Parathyroid adenoma (tissue), 2 donors: ENCODE measurements around the gene STAC2.

Source experiments
- H2AFZ ChIP-seq: fragments of 300-600 bp; sonication (generic); one replicate; pipeline ENCODE4 v1.7.0; 2017; ENCODE audit warnings: antibody characterized with exemption, mild to moderate bottlenecking
- H3K27ac ChIP-seq: fragments of 300-600 bp; sonication (generic); one replicate; pipeline ENCODE4 v1.7.0; 2017
- H3K27me3 ChIP-seq: fragments of 300-600 bp; sonication (generic); one replicate; pipeline ENCODE4 v1.7.0; 2017; ENCODE audit warnings: low read length; ENCODE audit not compliant: control insufficient read depth, insufficient read depth
- H3K36me3 ChIP-seq: fragments of 300-600 bp; sonication (generic); one replicate; pipeline ENCODE4 v1.7.0; 2017; ENCODE audit warnings: low read length; ENCODE audit not compliant: control insufficient read depth, insufficient read depth
- H3K4me1 ChIP-seq: fragments of 300-600 bp; sonication (generic); one replicate; pipeline ENCODE4 v1.7.0; 2017; ENCODE audit warnings: control low read depth
- H3K4me2 ChIP-seq: fragments of 300-600 bp; sonication (generic); one replicate; pipeline ENCODE4 v1.7.0; 2017; ENCODE audit warnings: low read length
- H3K4me3 ChIP-seq: fragments of 300-600 bp; sonication (generic); one replicate; pipeline ENCODE4 v1.7.0; 2017; ENCODE audit warnings: low read depth, low read length
- H3K79me2 ChIP-seq: fragments of 300-600 bp; sonication (generic); one replicate; pipeline ENCODE4 v1.7.0; 2017; ENCODE audit warnings: control low read depth
- H3K9ac ChIP-seq: fragments of 300-600 bp; sonication (generic); one replicate; pipeline ENCODE4 v1.7.0; 2017; ENCODE audit warnings: mild to moderate bottlenecking
- H3K9me3 ChIP-seq: fragments of 300-600 bp; sonication (generic); one replicate; pipeline ENCODE4 v1.7.0; 2017; ENCODE audit warnings: low read length; ENCODE audit not compliant: control insufficient read depth
- TF ChIP-seq, protein P1 (sequence below): fragments of 300-600 bp; sonication (generic); IDR thresholded peaks from one replicate; pipeline ENCODE4 v1.7.0; 2017; ENCODE audit warnings: antibody characterized with exemption, mild to moderate bottlenecking
- donor health status: primary hyperparathyroidism.

Gene STAC2

DNA sequence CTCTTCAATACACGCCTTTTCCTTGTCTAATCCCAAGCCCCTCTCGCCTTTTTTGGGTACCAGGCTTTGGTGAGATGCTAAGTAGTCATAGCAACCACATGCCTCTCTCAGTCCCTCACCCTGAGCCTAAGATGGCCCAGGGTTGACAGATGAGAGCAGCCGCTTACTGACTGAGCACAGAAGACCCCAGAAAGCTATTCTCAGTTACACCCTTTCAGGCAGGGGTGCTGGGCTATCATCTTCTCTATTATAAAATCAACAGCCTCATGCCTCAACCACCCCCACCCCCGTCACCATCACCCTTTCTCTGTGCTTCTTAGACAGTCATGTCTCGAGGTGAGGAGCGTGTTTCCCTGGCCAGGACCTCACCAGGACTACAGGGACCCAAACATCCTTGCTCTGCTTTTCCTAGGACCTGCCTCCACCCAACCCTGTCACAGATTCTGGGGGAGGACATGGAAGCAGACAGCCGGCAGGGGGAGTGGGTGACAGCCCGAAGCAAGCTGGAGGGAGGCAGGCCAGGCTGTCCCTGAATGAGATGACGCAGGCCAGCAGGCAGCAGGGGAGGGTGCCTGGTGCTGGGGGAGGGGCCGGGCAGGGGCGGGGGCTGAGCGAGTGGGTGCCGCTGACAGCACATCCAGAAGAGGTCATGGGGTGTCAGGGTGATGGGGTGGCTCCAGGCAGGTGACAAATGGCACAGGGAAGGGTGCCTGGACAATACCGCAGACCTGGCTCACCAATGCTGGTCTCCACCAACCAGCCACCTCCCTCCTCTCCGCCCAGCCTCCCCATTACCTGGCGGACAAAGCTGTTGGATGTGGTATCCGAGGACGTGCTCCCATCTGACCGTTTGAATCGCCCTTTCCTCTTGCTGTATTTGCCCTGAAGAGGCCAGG, 31.4 kb downstream of the STAC2 start:
- Histone ChIP-seq H3K4me1 (peaks cover 6% of the 10 kb centered on the region), H3K4me2 (no peak overlapping the region), H3K4me3 (no peak overlapping the region), H3K27me3 (no peaks in the 10 kb centered on the region), H3K27ac (no peak overlapping the region), H3K9ac (no peak overlapping the region), H3K79me2 (no peaks in the 10 kb centered on the region), H3K9me3 (no peaks in the 10 kb centered on the region), H2AFZ (no peak overlapping the region), H3K36me3 (no peaks in the 10 kb centered on the region)
- TF ChIP-seq, protein P1, sequence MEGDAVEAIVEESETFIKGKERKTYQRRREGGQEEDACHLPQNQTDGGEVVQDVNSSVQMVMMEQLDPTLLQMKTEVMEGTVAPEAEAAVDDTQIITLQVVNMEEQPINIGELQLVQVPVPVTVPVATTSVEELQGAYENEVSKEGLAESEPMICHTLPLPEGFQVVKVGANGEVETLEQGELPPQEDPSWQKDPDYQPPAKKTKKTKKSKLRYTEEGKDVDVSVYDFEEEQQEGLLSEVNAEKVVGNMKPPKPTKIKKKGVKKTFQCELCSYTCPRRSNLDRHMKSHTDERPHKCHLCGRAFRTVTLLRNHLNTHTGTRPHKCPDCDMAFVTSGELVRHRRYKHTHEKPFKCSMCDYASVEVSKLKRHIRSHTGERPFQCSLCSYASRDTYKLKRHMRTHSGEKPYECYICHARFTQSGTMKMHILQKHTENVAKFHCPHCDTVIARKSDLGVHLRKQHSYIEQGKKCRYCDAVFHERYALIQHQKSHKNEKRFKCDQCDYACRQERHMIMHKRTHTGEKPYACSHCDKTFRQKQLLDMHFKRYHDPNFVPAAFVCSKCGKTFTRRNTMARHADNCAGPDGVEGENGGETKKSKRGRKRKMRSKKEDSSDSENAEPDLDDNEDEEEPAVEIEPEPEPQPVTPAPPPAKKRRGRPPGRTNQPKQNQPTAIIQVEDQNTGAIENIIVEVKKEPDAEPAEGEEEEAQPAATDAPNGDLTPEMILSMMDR, result no peak

GRCh38 chr17:39193346-39193745, 32.4 kb downstream of the STAC2 start:
- no peaks in the 10 kb centered on the region for H3K36me3 ChIP-seq
- peaks cover 5% of the 10 kb centered on the region for H3K4me1 ChIP-seq
- no peak overlapping the region for H3K9ac ChIP-seq

DNA sequence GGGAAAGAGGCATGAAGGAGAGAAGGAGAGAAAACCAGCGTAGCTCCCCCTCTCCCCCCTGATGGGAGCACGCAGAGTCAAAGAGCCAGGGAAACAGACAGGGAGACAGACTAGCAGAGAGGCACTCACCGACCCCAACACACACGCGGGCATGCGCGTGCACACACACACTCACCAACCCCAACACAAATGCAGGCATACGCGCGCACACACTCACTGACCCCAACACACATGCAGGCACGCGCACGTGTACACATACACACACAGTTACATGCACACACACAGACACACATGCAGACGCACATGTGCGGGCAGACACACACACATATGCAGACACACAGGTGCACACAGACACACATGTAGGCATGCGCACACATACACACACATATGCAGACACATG, 32.8 kb downstream of the STAC2 start:
- TF ChIP-seq, protein P1, result no peak
- Histone ChIP-seq H3K27ac (no peak overlapping the region), H3K9ac (no peak overlapping the region), H3K4me2 (no peak overlapping the region), H2AFZ (no peak overlapping the region), H3K79me2 (no peaks in the 10 kb centered on the region), H3K9me3 (no peaks in the 10 kb centered on the region), H3K4me1 (peaks cover under 1% of the 10 kb centered on the region), H3K36me3 (no peaks in the 10 kb centered on the region), H3K4me3 (no peak overlapping the region), H3K27me3 (no peaks in the 10 kb centered on the region)

More at GRCh38 chr17:39193346-39193745, 32.4 kb downstream of the STAC2 start:
- Histone ChIP-seq H3K4me3 (no peak overlapping the region), H3K27me3 (no peaks in the 10 kb centered on the region), H2AFZ (no peak overlapping the region), H3K9me3 (no peaks in the 10 kb centered on the region), H3K4me2 (no peak overlapping the region), H3K79me2 (no peaks in the 10 kb centered on the region), H3K27ac (no peak overlapping the region)
- TF ChIP-seq, protein P1, result no peak

DNA sequence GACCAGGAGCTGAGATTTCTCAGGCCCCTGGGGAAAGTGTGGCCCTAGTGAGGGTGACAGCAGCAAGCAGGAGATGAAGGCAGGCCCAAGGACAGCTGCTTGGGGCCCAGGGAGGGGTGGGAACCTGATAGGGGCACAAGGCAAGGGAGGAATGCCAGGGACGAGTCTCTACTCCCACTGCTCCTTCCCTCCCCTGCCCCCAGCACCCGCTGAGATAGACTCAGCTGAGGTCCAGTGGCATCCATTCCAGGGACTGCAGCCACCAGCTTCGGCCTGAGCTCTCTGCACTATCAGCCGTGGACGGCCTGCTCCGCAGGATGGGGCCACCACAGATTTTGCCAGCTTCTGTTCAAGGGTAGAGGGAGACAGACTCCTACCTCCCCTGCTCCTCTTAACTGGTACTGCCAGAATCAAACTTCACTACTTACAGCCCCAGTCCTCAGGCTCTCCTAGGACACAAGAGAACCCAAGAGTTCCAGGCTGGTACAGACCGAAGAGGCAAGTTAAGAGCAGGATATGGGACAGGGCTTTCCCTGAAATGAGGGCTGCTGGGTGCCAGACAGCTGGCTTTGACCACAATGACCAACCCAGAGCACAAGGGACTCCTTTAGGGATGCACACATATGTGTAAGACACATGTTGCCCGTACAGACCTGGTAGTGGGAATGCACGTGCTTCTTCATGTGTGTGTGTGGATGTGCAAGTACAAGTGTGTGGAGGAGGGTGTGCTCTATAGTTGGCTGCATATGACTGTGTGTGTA, 33.8 kb downstream of the STAC2 start:
- no peaks in the 10 kb centered on the region for H3K79me2 ChIP-seq
- no peak overlapping the region for H3K4me2 ChIP-seq
- H3K9me3 ChIP-seq, result no peaks in the 10 kb centered on the region
- no peak overlapping the region for H3K9ac ChIP-seq
- H3K27me3 ChIP-seq, result no peaks in the 10 kb centered on the region
- H3K36me3 ChIP-seq, result no peaks in the 10 kb centered on the region
- no peak overlapping the region for H3K4me3 ChIP-seq
- TF ChIP-seq, protein P1, result no peak
- no peak overlapping the region for H3K27ac ChIP-seq
- H3K4me1 ChIP-seq, result no peaks in the 10 kb centered on the region
- H2AFZ ChIP-seq, result no peak overlapping the region
